Mesenteric fat pad (tissue), 1 donor: Measurements from ENCODE around the gene AATK. TPM values are rescaled to one million over a fixed set of nuclear protein-coding genes. Genes with fewer than 3 reads are reported as not detected.

Source experiments
- DNase-seq: peaks from one replicate; pipeline ENCODE4 v3.0.0-alpha.2; 2020; ENCODE audit warnings: low spot score
- total RNA-seq: library from RNA; stranded (reverse); fragmentation: NEBNext Ultra II Directional; extraction: Animal tissue kit (Norgen Biotek cat#: 25700); gene quantifications from one replicate; pipeline ENCODE4 v1.2.1, GENCODE V29; 2021
- donor health status: DM: yes; HTN: yes; CAD: no.

Gene AATK
- total RNA-seq, 1 donor from 2014 or later, result 7.9 TPM

- DNase-seq, result no peak
Observed at GRCh38 chr17:81197409-81197795, 31.4 kb upstream of the AATK start.

DNA sequence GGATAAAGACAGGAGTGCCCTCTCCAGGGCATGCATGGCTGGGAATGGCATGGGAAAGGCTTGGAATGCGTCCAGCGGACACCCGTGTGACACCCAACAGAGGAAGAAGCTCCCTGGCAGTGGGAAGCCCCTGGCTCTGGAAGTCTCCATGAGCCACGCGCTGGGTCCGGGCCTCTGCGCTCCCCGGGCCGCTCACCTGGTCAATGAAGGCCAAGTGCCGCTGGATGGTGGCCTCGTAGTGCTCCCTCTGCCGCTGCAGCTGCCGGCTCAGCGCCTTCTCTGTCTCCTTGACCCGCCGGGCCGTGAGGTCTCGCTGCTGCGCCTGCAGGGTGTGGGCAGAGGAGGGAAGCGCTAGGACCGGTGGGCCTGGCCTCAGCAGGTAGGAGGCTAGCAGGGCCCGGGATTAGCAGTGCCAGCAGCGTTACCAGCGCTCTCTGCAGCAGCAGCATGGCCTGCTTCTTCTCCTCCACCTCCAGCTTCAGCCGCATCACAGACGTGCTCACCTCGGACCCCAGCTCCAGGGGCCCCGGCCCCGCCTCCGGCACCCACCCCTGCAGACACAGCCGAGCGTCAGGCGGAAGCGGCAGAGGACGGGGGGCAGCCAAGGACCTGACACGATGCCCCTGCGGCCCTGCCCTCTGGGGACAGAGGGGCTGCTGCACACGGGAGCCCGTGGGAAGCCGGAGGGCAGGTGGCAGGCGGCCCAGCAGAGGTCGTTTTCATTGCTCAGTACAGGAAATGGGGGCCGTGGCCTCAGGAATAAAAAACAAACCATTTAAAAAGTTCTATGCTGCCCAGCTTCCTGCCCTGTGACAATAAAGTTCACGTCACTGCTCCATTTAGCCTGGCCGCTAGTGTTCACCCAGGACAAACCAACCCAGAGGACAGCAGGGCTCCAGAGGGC lies 30.7 kb upstream of the AATK start:
- no peak for DNase-seq

DNA sequence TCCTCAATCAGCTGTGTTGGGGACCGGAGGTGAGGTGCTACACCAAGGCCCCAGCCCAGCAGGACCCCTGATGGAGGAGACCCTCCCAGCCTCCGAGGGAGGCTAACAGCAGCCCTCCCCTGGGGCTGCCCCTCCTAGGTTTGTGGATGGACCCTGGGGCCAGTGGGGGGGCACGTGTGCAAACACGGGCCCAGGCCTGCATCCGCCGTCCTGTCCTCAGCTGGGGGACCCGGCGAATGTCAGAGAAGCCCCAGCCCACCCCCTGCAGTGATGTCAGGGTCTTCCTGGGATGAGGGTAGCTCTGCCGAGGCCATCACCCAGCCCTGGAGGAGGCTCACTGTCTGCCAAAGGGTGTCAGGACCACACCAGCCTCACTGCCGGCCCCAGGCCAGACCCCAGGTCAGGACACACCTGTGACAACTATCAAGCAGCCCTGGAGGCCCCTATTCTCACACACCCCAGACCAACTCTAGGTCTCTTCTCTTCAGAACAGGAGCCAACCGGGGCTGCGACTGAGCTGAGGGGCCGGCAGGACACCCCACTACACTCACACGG lies 30.0 kb upstream of the AATK start:
- DNase-seq, result no peak

GRCh38 chr17:81194941-81195901 lies 29.2 kb upstream of the AATK start:
- no peak for DNase-seq

DNA sequence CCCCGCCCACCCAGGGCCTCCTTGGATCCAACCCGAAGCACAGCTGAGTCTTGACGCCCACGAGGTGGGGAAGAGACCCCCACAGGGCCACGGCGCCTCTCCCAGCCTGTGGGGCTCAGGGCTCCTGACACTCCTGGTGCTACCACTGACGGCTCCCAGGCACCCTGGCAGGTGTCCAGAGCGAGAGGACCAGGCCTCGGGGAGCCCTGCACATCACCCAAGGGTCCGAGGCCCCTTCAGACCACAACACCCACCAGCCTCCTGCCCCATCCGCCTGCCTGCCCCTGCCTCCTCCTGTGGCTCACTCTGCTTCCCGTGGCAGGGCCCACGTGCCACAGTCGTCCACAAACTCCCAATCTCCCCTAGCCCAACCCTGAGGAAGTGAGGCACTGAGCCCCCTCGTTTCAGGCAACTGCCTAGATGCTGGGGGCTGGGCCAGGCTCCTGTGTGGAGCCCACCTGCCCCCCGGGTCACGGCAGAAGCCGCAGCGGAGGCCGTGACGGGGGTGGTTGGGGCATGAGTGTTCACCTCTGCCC lies 28.3 kb upstream of the AATK start:
- no peak for DNase-seq

- DNase-seq, result no peak
Observed at GRCh38 chr17:81193470-81194224, 27.6 kb upstream of the AATK start.

GRCh38 chr17:81193051-81193410 lies 27.0 kb upstream of the AATK start:
- no peak for DNase-seq

DNA sequence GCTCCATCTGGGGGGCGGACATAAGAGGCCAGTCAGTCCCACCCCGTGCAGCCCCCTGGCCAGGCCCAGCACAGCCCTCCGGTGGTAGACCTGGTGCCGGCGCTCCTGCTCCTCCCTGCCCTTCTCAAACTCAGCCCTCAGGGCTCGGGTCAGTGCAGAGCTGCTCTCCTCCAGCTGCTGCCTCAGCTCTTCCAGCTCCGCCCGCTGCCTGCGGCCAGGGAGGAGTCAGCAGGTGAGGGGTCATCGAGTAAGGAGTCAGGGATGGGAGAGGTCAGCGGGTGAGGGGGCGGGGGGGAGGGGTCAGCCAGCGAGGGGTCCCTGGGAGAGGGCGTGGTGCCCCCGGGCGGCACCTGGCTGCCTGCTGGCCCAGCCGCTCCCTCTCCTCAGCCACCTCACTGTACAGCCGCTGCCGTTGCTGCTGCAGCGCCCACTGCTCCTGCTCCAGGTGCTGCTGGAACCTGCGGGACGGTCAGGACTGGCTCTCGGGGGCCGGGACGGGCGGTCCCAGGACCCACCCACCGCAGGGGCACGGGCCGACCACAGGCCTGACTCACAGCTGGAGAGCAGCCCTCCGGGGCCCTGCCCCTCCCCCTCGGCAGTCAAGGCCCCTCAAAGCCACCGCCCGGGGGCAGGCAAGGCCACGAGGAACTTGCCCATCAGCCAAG lies 26.5 kb upstream of the AATK start:
- no peak for DNase-seq

GRCh38 chr17:81191646-81192045 lies 25.6 kb upstream of the AATK start:
- DNase-seq, result no peak

- no peak for DNase-seq
Observed at GRCh38 chr17:81191116-81191515, 25.1 kb upstream of the AATK start.

DNA sequence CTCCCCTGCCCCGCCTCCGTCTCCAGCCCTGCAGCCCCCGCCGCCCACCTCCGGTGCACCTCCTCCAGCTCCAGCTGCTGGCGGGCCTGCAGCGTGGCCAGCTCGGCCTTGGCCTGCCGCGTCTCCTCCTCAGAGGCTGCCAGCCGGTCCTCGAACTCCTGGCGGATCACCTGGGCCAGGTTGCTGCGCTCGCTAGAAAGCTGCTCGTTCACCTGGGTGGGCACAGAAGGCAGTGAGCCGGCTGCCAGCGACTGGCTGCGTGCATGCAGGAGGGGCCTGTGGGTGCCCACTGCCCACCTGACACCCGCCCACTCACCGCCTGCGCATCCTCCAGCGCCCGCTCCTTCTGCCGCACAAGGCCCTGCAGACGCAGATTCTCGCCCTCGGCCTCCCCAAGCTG lies 24.6 kb upstream of the AATK start:
- no peak for DNase-seq

GRCh38 chr17:81189670-81190530 lies 23.9 kb upstream of the AATK start:
- DNase-seq, result no peak

DNA sequence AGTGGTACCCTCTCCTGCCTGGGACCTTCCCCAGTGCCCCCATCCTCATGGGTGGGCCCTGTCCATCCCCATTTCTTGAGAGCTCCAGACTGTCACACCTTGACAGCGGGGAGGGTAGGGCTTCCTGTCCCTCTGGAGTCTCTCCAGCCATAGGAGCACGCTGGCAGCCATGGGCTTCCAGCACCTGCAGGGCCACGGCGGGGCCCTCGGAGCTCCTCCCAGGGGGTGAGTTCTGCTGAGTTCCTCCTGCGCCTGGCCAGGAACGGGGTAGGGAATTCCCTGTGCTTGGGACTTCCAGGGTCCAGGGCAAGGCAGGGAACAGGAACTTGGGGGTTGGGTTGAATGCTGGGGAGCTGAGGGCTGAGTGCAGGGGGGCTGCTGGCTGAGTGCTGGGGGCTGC lies 23.0 kb upstream of the AATK start:
- DNase-seq, result no peak

GRCh38 chr17:81188491-81188840 lies 22.4 kb upstream of the AATK start:
- no peak for DNase-seq

- no peak for DNase-seq
Observed at GRCh38 chr17:81187586-81188490, 21.8 kb upstream of the AATK start.

GRCh38 chr17:81187120-81187519 lies 21.1 kb upstream of the AATK start:
- DNase-seq, result no peak

DNA sequence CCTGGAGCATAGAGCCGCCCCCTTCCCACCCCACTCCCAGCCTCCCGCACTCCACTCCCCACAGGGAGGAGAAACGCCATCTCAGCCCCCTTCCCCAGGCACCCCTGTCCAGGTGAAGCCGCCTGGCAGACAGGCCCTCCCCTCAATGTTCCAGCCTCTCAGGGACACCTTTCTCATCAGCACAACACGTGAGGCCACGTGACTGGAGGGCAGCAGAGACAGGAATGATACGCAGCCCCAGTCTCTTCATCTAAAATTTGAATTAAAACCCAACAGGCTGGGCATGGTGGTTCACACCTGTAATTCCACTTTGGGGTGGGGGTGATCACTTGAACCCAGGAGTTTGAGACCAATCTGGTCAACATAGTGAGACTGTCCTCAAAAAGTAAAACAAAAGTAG lies 20.2 kb upstream of the AATK start:
- no peak for DNase-seq

DNA sequence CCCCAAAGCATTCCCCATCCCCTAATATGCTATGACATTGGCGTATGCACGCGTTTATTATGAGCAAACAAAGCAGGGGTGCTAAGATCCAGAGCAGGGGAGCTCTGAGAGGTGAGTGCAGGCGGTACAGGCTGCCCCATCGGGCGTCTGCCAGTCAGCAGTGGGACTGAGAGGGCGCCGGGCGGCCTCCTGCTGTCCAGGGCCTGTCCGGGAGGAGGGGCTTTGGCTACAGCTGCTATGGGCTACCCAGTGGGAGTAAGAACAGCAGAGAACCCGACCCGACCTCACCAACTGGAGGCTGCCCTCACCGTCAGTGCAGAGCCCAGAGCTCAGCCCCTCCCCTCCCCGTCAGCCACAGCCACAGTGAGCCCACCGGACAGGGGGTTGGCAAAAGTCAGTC lies 18.5 kb upstream of the AATK start:
- no peak for DNase-seq
